NCI-H1048 (cell line): ENCODE data around the gene AK9.

ENCODE experiments used
- DNase-seq: peaks from one replicate; lab custom pipeline; 2025; lab: John Stamatoyannopoulos, UW

The AK9 gene

GRCh38 chr6:109456710-109457561 lies 234.1 kb downstream of the AK9 start:
- DNase-seq, result no peak

- no peak for DNase-seq
Measured at GRCh38 chr6:109456111-109456583, 234.9 kb downstream of the AK9 start.

GRCh38 chr6:109455437-109456110 lies 235.4 kb downstream of the AK9 start, which contains the start of gene MICAL1:
Gene MICAL1 (minus strand): TSS chr6:109455772. CDS start chr6:109454196, 1,576 bp downstream.
- DNase-seq, result no peak

- no peak for DNase-seq
Measured at GRCh38 chr6:109454496-109455436, 236.2 kb downstream of the AK9 start.

- DNase-seq, result no peak
Measured at GRCh38 chr6:109453594-109454495, 237.2 kb downstream of the AK9 start.

- no peak for DNase-seq
Measured at GRCh38 chr6:109453156-109453555, 237.8 kb downstream of the AK9 start.

- DNase-seq, result no peak
Measured at GRCh38 chr6:109452181-109452580, 238.8 kb downstream of the AK9 start.

GRCh38 chr6:109451376-109451775 lies 239.6 kb downstream of the AK9 start:
- no peak for DNase-seq

GRCh38 chr6:109450801-109451200 lies 240.2 kb downstream of the AK9 start:
- DNase-seq, result no peak

- DNase-seq, result no peak
Measured at GRCh38 chr6:109449795-109450673, 241.0 kb downstream of the AK9 start.

GRCh38 chr6:109449064-109449794 lies 241.8 kb downstream of the AK9 start:
- no peak for DNase-seq

- no peak for DNase-seq
Measured at GRCh38 chr6:109448615-109449014, 242.4 kb downstream of the AK9 start.

- no peak for DNase-seq
Measured at GRCh38 chr6:109447878-109448555, 243.0 kb downstream of the AK9 start.

GRCh38 chr6:109447087-109447486 lies 243.9 kb downstream of the AK9 start:
- DNase-seq, result no peak

- DNase-seq, result no peak
Measured at GRCh38 chr6:109446541-109446940, 244.5 kb downstream of the AK9 start.

GRCh38 chr6:109446072-109446471 lies 244.9 kb downstream of the AK9 start:
- DNase-seq, result no peak

GRCh38 chr6:109445382-109445781 lies 245.6 kb downstream of the AK9 start:
- DNase-seq, result no peak

GRCh38 chr6:109443425-109443950 lies 247.5 kb downstream of the AK9 start:
- no peak for DNase-seq
